GM21515 (cell line): ENCODE data around the gene TEX10.
"Not testable (repeated sequence)": the region's sequence is repeated elsewhere in the genome, so short reads cannot be mapped to it uniquely, and the experiment has no call there.

Experiments
- ATAC-seq: cut with Tn5 transposase; IDR thresholded peaks from one replicate; pipeline ENCODE4 v1.9.1; 2021; ENCODE audit not compliant: unreplicated experiment

Gene TEX10

DNA sequence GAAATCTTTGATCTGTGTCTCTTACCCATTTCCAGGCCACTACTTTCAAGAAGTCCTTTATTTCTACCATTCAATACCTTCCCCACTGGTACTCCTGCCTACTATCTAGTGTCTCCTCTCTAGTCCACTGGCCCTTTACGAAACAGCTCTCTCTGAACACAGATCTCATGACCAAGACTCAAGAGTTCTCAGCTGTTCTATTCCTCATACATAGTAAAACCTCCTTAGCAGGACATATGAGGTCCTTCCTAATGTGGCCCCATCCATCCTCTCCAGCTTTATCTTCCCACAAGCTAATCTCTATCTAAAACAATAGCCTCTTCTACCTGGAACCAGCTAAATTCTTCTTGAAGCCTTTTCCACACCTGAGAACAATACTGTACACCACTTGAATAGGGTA lies 2.6 kb downstream of the TEX10 start:
- ATAC-seq, result no peak

DNA sequence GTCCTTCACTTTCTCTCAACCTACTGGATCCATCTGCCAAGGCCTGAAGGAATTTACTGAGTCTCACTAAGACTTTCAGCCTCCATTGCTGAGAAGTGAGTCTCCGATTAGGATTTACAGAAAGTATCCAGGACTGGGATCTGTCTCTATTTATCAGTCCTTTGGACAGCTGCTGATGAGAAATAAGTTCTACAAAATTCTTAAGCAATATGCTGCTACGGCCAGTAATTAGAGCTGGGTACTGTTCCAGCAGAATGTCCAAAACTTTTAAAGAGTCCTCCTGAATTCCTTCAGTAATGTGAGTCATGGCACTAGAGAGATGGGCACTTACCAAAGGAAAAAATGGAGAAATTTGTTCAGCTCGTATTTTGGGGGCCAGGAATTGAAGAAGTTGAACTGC lies 5.9 kb downstream of the TEX10 start:
- no peak for ATAC-seq

GRCh38 chr9:100341889-100342288 lies 10.9 kb downstream of the TEX10 start:
- ATAC-seq, result no peak

DNA sequence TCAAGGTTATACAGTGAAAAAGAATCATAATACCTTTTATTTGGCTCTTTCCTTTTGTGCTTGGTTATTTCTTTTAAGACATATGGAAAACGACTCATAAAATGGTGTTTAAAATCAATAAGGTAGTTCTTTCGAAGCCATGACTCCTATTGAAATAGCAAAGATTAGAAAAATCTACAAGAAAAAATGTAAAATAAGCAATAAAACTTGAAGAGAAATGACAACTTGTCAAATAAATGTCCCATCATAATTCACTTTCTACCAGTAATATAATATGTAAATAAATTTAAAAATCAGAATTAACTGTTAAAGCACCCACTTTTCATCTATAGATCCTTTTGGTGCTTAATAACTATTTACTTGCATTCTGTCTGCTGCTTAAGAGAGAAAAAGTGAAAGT lies 12.5 kb downstream of the TEX10 start:
- ATAC-seq, result no peak

GRCh38 chr9:100338736-100339135 lies 14.0 kb downstream of the TEX10 start:
- not testable (repeated sequence) for ATAC-seq

- no peak for ATAC-seq
Measured at GRCh38 chr9:100324594-100325200, 28.0 kb downstream of the TEX10 start.

GRCh38 chr9:100322954-100323536 lies 29.7 kb downstream of the TEX10 start:
- ATAC-seq, result no peak

DNA sequence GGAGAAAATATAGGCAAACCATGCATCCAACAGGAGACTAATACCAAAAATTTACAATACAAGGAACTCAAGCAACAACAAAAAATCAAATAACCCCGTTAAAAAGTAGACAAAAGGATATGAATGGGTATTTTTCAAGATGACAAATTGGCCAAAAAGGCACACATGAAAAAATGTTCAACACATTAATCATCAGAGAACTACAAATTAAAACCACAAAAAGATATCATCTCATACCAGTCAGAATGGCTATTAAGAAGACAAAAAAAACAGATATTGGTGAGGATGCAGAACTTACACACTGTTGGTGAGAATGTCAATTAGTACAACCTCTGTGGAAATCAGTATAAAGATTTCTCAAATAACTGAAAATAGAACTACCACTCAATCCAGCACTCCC lies 35.0 kb downstream of the TEX10 start:
- no peak for ATAC-seq

DNA sequence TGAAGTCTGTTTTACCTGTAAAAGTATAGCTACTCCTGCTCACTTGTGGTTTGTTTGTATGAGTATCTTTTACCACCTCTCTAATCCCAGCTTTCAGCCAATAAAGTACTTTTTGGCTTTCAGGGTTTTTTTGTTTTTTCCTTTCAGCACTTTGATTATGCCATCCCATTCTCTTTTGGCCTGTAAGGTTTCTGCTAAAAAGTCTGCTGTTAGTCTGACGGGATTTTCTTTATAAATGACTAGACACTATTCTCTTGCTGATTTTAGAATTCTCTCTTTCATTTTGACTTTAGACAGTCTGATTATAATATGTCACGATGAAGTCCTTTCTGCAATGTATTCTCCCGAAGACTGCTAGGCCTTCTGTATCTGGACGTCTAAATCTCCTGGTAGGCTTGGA lies 37.2 kb downstream of the TEX10 start:
- no peak for ATAC-seq

DNA sequence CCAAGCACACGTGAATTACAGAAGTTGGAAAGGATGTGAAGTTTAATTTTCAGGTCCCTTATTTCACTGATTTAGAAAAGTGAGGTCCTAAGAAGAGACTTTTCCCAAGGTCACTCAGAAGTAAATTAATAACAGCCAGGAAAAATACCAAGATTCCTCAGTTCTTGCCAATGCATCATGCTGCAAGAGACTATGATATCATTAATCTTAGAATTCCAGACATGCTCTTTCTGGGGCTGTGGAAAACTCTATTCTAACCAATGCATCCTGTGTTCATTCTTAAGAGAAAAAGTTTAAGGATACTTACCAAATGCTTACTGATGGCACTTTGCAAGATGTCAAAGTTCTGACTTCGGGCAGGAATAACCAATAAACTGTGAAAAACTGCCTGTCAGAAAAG lies 42.8 kb downstream of the TEX10 start:
- ATAC-seq, result no peak

GRCh38 chr9:100308965-100309564 lies 43.7 kb downstream of the TEX10 start:
- no peak for ATAC-seq

- no peak for ATAC-seq
Measured at GRCh38 chr9:100307080-100307479, 45.7 kb downstream of the TEX10 start.

DNA sequence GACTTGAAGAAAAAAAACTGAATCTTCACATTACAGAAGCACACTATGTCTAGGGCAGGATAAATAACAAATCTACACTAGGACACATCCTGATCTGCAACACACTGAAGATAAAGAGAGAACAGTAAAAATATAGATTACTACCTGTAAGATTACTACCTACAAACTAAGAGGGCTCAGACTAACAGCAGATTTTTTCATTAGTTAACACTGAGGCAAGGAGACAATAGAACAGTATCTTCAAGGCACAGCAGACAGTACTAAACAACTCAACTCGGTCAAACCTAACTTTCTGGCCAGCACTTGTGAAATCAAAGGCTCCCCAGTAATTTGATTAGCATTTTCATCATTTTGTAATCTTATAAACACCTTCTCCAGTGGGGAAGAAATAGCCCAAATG lies 46.5 kb downstream of the TEX10 start:
- ATAC-seq, result no peak

- ATAC-seq, result no peak
Measured at GRCh38 chr9:100303747-100304146, 49.0 kb downstream of the TEX10 start.

DNA sequence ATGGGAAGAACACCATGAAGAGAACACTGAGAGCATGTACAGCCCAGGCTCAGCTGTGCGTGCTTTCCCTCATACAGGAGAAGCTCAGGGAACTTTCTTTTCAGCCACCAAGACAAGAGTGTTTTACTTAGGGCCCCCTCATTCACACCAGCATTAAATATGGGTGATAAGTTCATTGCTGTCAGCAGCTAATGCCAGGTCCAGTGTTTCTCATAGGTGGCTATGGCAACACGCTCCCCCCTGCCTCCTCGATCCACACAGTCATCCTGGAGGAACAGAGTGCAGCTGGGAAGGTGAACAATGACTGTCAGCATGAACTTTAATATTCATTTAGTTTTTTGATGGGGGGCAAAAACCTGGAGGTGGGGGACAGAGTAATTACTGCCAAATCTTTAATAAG lies 54.4 kb downstream of the TEX10 start:
- ATAC-seq, result no peak

DNA sequence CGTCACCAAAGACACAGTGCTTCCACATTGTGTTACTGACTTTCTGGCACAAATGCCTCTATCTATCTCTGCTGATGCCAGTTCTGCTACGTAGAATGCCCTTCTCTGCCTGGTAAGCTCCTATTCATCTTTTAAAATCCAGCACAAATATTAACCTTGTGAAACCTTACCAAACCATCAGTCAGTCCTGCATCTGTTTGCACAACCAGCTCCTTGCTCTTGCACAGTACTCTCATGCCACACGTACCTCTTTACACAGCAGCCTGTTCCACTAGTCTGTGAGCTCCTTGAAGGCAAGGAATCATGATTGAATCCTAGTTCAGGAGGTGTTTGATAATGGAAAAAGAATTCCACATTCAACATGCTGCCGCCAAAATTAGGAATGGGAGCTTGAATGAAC lies 56.3 kb downstream of the TEX10 start:
- no peak for ATAC-seq

- ATAC-seq, result no peak
Measured at GRCh38 chr9:100295240-100295639, 57.5 kb downstream of the TEX10 start.

DNA sequence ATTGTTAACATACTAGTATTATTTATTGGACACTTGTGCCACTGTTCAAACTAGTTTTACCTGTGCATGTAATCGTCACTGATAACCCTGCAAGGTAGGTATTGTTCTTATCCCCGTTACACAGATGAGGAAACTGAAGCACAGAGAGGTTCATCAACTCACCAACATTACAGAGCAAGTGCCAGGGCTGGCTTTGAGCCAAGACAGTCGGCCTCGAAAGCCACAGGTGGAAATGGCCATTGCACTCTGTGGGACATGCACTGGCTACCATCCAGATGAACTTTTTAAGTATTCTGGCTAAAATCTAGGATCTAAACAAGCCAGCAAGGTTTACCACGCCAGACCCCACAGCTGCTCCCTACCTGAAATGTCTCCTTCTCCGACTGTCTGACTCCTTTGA lies 57.9 kb downstream of the TEX10 start:
- no peak for ATAC-seq

DNA sequence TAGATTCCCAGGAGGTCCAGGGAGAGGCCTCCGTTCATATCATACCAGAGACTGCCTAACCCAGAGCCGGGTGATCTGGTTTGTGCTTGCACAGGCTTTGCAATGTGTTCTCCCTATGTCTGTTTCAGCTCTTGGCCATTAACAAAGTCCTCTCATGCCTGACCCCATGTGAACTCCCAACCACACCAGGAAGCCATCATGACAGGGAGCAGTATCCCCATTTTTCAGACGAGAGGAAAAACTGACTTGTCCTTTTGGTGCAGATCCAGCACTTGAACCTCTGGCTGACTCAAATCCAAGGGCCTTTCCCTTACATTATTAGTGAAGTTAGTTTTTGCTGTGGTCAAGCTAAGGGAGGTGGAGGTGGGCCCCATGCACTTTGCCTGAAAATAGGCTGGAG lies 58.4 kb downstream of the TEX10 start:
- no peak for ATAC-seq

DNA sequence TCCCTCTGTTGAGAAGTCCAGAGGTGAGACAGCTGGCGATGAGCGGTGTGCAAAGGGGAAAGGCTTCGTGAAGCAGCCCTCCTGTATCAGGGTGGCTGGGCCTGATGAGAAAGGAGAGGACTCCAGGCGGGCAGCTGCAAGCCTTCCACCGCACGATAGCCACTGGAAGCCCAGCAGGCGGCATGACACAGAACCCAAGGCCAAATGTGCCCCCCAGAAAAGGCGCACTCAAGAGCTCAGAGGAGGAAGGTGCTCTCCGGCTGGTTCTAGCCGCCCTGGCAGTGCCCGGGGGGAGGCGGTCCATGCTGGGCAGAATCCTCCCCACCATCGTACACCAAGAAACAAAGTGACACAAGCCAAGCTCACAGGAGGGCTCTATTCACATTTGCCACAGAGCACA lies 60.3 kb downstream of the TEX10 start:
- no peak for ATAC-seq

DNA sequence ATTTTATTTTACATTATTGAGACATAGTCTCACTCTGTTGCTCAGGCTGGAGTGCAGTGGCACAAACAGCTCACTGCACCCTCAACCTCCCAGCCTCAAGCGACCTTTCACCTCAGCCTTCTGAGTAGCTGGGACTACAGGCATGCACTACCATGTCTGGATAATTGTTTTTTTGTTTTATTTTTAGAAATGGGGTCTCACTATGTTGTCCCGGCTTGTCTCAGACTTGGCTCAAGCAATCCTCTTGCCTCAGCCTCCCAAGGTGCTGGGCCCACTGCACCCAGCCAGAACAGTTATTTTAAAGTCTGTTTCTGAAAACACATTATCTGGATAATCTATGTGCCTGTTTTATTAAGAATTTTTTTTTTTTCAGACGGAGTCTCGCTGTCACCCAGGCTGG lies 62.0 kb downstream of the TEX10 start:
- ATAC-seq, result no peak

GRCh38 chr9:100287186-100287585 lies 65.6 kb downstream of the TEX10 start:
- no peak for ATAC-seq

DNA sequence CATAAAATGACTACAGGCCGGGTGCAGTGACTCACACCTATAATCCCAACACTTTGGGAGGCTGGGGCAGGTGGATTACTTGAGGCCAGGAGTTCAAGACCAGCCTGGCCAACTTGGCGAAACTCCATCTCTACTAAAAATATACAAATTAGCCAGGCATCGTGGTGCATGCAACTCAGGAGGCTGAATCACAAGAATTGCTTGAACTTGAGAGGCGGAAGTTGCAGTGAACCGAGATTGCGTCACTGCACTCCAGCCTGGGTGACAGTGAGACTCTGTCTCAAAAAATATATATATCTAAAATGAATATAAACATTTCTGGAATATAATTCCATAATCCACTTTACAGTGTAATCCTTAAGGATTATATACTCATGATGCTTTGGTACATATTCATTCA lies 66.5 kb downstream of the TEX10 start:
- no peak for ATAC-seq
